GM21786 (cell line): ENCODE results near the gene PAXIP1.

ENCODE experiments used
- ATAC-seq: cut with Tn5 transposase; IDR thresholded peaks from one replicate; pipeline ENCODE4 v1.9.1; 2021; ENCODE audit not compliant: unreplicated experiment

Gene PAXIP1

GRCh38 chr7:154913638-154914307, 89.2 kb downstream of the PAXIP1 start:
- peak; percentile 93 for ATAC-seq

- ATAC-seq: no peak
These were observed 89.9 kb downstream of the PAXIP1 start for GRCh38 chr7:154912871-154913637.

GRCh38 chr7:154911862-154912455, 91.0 kb downstream of the PAXIP1 start:
- no peak for ATAC-seq

DNA sequence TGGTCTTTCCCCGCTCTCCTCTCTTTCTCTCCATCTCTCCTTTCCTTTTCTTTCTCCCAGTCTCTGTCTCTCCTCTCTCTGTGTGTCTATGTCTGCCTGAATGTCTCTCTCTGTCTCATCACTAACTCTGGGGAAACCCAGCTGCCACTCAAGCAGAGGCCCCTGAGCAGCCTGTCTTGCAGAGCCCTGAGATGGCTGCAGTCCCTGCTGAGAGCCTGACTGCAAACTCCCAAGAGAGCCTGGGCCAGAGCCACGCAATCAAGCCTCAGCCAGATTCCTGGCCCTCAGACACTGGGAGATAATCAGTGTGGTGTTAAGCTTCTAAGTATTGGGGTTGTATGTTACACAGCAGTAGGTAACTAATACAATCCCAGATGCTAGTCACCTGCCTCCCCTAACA, 91.5 kb downstream of the PAXIP1 start:
- ATAC-seq: no peak

- ATAC-seq: no peak
These were observed 91.9 kb downstream of the PAXIP1 start for GRCh38 chr7:154910977-154911376.

- ATAC-seq: no peak
These were observed 92.8 kb downstream of the PAXIP1 start for GRCh38 chr7:154910125-154910524.

- ATAC-seq: no peak
These were observed 93.5 kb downstream of the PAXIP1 start for GRCh38 chr7:154909241-154910105.

DNA sequence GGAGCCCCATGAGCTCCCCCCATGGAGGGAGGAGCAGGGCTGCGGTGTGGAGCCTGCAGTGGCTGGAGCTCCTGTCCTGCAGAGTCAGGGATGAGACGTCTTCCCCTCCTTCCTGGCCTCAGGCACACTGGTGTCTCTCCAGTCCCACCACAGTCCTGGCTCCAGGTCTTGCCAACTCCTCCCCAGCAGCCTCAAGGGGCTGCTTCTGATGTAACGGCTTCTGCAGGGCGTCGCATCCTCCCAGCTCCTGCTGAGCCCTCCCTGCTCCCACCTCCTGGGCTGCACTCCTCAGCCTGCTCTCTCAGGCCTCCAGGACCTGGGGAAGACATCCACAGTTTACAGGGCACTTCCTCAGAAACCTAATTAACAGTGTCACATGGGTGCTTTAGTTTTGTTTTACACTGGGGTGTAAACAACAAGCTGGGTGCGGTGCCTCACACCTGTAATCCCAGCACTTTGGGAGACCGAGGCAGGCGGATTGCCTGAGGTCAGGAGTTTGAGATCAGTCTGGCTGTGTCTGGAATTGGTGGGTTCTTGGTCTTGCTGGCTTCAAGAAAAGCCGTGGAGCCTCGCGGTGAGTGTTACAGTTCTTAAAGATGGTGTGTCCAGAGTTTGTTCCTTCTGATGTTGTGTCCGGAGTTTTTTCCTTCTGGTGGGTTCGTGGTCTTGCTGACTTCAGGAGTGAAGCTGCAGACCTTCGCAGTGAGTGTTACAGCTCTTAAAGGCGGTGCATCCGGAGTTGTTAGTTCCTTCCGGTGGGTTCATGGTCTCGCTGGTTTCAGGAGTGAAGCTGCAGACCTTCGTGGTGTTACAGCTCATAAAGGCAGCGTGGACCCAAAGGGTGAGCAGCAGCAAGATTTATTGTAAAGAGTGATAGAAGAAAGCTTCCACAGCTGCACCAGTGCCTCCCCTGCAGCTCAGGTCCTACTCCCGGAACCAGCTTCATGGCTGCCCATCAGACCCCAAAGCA, 95.0 kb downstream of the PAXIP1 start:
- no peak for ATAC-seq

- ATAC-seq: no peak
These were observed 96.1 kb downstream of the PAXIP1 start for GRCh38 chr7:154906736-154907355.

DNA sequence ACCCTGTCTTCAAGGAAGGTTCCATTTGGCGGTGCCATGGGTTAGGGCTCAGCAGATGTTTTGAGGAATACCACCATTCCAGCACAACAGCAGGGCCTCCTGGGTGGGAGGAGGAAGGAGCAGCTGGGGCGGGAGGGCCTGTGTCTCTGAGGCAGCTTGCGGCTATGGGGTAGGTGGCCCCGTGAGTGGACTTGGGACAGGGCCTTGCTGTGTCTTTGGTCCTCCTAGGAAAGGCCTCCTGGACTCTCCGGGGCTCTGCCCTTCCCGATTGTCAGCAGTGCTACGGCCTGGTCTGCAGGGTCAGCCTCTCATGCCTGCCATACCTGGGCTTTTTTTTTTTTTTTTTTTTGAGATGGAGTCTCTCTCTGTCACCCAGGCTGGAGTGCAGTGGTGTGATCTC, 96.7 kb downstream of the PAXIP1 start:
- no peak for ATAC-seq

DNA sequence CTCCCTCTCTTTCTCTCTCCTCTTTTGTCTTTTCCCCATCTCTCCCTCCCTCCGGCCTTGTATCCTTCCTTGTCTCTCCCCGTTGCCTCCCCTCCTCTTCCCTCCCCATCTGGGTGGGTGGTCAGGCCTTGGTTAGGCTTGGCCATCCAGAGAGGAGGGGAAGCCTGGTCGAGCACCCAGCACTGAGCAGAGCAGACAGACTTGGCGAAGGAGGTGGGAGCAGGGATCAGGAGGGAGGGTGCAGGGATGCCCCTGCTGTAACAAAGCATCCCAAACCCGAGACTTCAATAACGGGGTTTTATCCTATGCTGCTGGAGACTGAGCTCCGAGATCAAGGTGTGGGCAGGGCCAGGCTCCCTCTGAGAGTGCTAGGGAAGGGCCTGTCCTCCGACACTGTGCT, 97.3 kb downstream of the PAXIP1 start:
- no peak for ATAC-seq

- ATAC-seq: no peak
These were observed 97.8 kb downstream of the PAXIP1 start for GRCh38 chr7:154905146-154905545.

- no peak for ATAC-seq
These were observed 99.7 kb downstream of the PAXIP1 start for GRCh38 chr7:154903083-154903731.

DNA sequence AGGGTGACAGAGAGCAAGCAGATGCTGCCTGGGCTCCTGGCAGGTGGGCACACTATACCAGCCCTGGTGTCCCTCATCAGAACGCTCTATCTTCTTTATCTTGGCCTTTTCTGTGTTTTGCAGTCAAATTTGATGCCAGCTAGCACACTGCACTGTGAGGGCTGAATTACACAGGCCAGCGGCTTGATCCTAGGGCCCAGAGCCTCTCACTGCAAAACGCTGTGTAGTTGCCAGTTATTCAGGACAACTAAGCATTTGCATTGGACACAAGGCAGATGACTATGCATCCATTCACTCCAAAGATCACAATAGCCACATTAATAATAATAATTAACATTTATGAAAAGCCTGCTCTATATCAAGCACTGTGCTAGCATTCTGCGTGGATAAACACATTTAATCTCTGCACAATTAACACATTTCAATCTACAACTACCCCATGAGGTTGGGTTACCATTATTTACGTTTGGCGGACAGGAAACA, 100.3 kb downstream of the PAXIP1 start:
- no peak for ATAC-seq

GRCh38 chr7:154899862-154900261, 103.1 kb downstream of the PAXIP1 start:
- no peak for ATAC-seq

GRCh38 chr7:154898973-154899855, 103.7 kb downstream of the PAXIP1 start:
- ATAC-seq: no peak

GRCh38 chr7:154896076-154896475, 106.8 kb downstream of the PAXIP1 start:
- no peak for ATAC-seq
